ENCODE results near the gene GPRIN1.

GPRIN1 gene

DNA sequence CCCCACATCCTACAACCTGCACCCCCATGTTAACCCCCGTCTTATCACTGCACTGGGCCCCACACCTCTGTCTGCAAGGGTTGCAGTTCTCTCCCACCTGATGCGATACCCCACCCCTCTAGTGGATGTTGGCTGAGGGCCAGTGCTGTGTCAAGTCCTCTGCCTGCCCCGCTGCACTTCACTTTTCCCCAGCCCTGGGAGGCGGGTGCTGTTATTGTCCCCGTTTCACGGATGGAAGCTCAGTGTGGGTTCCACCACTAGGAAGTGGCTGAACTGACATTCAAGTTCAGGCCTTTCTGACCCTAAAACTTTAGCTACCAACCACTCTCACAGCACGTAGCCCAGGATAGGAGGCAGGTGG, 16.9 kb upstream of the GPRIN1 start:
- Histone ChIP-seq H3K9me3 (ENCODE audit: insufficient read depth, low read length) (no peaks in the 10 kb centered on the region), H3K27me3 (ENCODE audit: low read length) (no peaks in the 10 kb centered on the region)

DNA sequence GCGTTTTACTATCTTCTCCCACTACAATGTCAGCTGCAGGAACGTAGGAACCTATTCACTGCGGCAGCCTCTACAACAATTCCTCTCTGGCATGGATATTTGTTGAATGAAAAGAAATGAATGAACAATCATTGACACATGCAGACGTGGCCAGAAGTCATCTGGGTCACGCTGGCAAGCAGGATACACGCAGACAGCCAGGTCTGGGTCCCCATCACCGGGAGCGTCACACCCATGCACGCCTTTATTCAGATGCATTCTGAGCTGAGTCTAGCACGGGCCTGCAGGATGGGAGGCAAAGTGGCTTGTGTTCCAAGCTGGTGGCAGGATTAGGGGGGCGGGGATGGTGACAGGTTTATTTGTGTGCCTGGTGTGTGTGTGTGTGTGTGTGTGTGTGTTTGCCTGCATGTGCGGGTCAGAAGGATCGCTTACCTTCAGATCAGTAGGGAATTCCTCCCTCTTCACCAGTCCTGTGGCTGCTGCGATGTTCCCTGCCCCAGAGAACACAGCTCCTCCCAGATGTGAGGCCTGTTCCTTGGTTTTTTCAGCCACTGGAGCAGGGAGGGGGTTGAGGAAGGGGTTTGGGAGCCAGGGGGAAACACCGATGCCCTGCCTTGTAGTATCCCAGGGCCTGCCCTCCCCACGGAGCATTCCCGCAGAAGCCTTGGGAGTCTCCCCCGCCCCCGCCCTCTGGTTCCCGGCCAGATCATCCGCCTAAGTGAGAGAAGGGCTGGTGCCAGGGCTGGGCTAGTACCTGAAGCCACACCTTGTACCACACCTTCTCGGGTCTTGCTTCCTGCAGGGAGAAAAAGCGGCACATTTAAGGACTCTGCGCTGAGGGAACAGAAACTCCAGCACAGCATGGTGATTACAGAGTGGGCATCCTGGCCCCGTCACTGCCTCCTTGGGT, 16.3 kb upstream of the GPRIN1 start:
- Histone ChIP-seq H3K27ac (ENCODE audit: low read depth, low read length) (no peak overlapping the region), H2AFZ (ENCODE audit: low read depth, low read length, severe bottlenecking) (no peak overlapping the region), H3K9me3 (ENCODE audit: insufficient read depth, low read length) (no peaks in the 10 kb centered on the region), H3K9ac (ENCODE audit: low read length) (no peak overlapping the region), H3F3A (ENCODE audit: insufficient read depth) (no peaks in the 10 kb centered on the region), H3K79me2 (ENCODE audit: insufficient read depth, low read length) (no peaks in the 10 kb centered on the region), H3K4me3 (ENCODE audit: insufficient read depth, low read length, poor library complexity, severe bottlenecking) (no peak overlapping the region), H3K36me3 (ENCODE audit: low read length) (no peaks in the 10 kb centered on the region), H3K27me3 (ENCODE audit: low read length) (no peaks in the 10 kb centered on the region), H3K4me2 (ENCODE audit: low read depth, low read length, poor library complexity, severe bottlenecking) (no peak overlapping the region), H4K20me1 (ENCODE audit: low read depth, low read length) (no peaks in the 10 kb centered on the region), H3K9me2 (replicated peaks; ENCODE audit: insufficient read depth, low read length) (no peaks in the 10 kb centered on the region)
- TF ChIP-seq, protein P1, sequence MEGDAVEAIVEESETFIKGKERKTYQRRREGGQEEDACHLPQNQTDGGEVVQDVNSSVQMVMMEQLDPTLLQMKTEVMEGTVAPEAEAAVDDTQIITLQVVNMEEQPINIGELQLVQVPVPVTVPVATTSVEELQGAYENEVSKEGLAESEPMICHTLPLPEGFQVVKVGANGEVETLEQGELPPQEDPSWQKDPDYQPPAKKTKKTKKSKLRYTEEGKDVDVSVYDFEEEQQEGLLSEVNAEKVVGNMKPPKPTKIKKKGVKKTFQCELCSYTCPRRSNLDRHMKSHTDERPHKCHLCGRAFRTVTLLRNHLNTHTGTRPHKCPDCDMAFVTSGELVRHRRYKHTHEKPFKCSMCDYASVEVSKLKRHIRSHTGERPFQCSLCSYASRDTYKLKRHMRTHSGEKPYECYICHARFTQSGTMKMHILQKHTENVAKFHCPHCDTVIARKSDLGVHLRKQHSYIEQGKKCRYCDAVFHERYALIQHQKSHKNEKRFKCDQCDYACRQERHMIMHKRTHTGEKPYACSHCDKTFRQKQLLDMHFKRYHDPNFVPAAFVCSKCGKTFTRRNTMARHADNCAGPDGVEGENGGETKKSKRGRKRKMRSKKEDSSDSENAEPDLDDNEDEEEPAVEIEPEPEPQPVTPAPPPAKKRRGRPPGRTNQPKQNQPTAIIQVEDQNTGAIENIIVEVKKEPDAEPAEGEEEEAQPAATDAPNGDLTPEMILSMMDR (IDR thresholded peaks at IDR 0.05; ENCODE audit: insufficient read depth, low read length, poor library complexity, severe bottlenecking): no peak
- TF ChIP-seq EZH2phosphoT487 (conservative IDR thresholded peaks at IDR 0.05; ENCODE audit: low read length): no peak

More for the DNA sequence above, 16.9 kb upstream of the GPRIN1 start:
- Histone ChIP-seq H3K36me3 (ENCODE audit: low read length) (no peaks in the 10 kb centered on the region), H3F3A (ENCODE audit: insufficient read depth) (no peaks in the 10 kb centered on the region), H2AFZ (ENCODE audit: low read depth, low read length, severe bottlenecking) (no peak overlapping the region), H3K4me2 (ENCODE audit: low read depth, low read length, poor library complexity, severe bottlenecking) (no peak overlapping the region), H3K4me3 (ENCODE audit: insufficient read depth, low read length, poor library complexity, severe bottlenecking) (no peak overlapping the region), H3K79me2 (ENCODE audit: insufficient read depth, low read length) (no peaks in the 10 kb centered on the region), H3K9me2 (replicated peaks; ENCODE audit: insufficient read depth, low read length) (no peaks in the 10 kb centered on the region), H3K27ac (ENCODE audit: low read depth, low read length) (no peak overlapping the region), H4K20me1 (ENCODE audit: low read depth, low read length) (no peaks in the 10 kb centered on the region), H3K9ac (ENCODE audit: low read length) (no peak overlapping the region)
- TF ChIP-seq, protein P1 (IDR thresholded peaks at IDR 0.05; ENCODE audit: insufficient read depth, low read length, poor library complexity, severe bottlenecking): no peak
- no peak for TF ChIP-seq EZH2phosphoT487 (conservative IDR thresholded peaks at IDR 0.05; ENCODE audit: low read length)

DNA sequence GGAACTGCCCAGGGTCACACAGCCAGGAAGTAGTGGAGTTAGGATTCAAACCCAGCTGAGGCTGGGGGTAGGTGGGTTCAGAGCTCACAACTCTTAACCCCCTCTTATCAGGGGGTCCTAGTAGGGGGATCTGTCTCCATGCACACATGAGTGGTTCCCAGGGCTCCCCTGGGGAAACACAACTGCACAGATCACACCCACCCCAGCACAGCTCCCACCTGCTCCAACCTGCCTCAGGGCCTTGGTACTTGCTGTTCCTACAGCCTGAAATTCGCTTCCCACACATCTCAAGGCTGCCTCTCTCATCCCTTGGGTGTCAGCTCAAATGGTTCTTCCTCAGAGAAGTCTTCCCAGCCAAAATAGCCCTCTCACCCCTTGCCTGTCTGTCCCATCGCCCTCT, 15.6 kb upstream of the GPRIN1 start:
- Histone ChIP-seq H3K79me2 (ENCODE audit: insufficient read depth, low read length) (no peaks in the 10 kb centered on the region), H3K9me3 (ENCODE audit: insufficient read depth, low read length) (no peaks in the 10 kb centered on the region), H4K20me1 (ENCODE audit: low read depth, low read length) (no peaks in the 10 kb centered on the region), H3K4me3 (ENCODE audit: insufficient read depth, low read length, poor library complexity, severe bottlenecking) (no peak overlapping the region), H3K27ac (ENCODE audit: low read depth, low read length) (no peak overlapping the region), H3K27me3 (ENCODE audit: low read length) (no peaks in the 10 kb centered on the region), H3F3A (ENCODE audit: insufficient read depth) (no peaks in the 10 kb centered on the region), H3K9me2 (replicated peaks; ENCODE audit: insufficient read depth, low read length) (no peaks in the 10 kb centered on the region), H2AFZ (ENCODE audit: low read depth, low read length, severe bottlenecking) (no peak overlapping the region), H3K4me2 (ENCODE audit: low read depth, low read length, poor library complexity, severe bottlenecking) (no peak overlapping the region), H3K9ac (ENCODE audit: low read length) (no peak overlapping the region), H3K36me3 (ENCODE audit: low read length) (no peaks in the 10 kb centered on the region)
- TF ChIP-seq EZH2phosphoT487 (conservative IDR thresholded peaks at IDR 0.05; ENCODE audit: low read length): no peak
- TF ChIP-seq, protein P1 (IDR thresholded peaks at IDR 0.05; ENCODE audit: insufficient read depth, low read length, poor library complexity, severe bottlenecking): no peak

Measured in SU-DHL-6 (cell line).